Mammary epithelial cell (primary cell): ENCODE results near the gene ADSS1.

Experiments used
- CTCF ChIP-seq, 2 donors: IDR thresholded peaks in 1 of 2; conservative IDR thresholded peaks in 1 of 2; 2 replicates each; pipeline ENCODE4 v1.5.1; 2011 to 2012; ENCODE audit warnings: inconsistent platforms in 2 of 2, low read length in 2 of 2, mild to moderate bottlenecking in 2 of 2, control low read depth in 1 of 2, low read depth in 1 of 2; ENCODE audit not compliant: insufficient read depth in 1 of 2; ENCODE audit errors: extremely low read depth in 1 of 2
- EZH2 ChIP-seq: IDR thresholded peaks from 2 replicates; pipeline ENCODE4 v1.6.1; 2012; ENCODE audit warnings: low read length, inconsistent platforms, borderline replicate concordance

- TF ChIP-seq CTCF (conservative IDR thresholded peaks at IDR 0.05 in 1 of 2, IDR thresholded peaks at IDR 0.05 in 1 of 2; ENCODE audit: extremely low read depth in 1 of 2, insufficient read depth in 1 of 2, low read depth in 1 of 2, low read length in 2 of 2) (no peak), EZH2 (no peak)
Measured at GRCh38 chr14:104715416-104715815, 8.6 kb upstream of the ADSS1 start.
